Peyer's patch (tissue), 4 donors: Measurements from ENCODE around the gene CAMK1.

Source experiments
- POLR2A ChIP-seq, 2 donors: fragments of 450-650 bp; IDR thresholded peaks; one replicate each; pipeline ENCODE4 v1.5.1; 2017; ENCODE audit warnings: antibody characterized with exemption in 2 of 2, mild to moderate bottlenecking in 2 of 2, moderate library complexity in 2 of 2
- TF ChIP-seq, protein P1 (sequence below), 6 experiments: fragments of 450-650 bp in 4 of 6; fragments of 200-600 bp in 2 of 6; sonication (generic) in 1 of 6; IDR thresholded peaks; one replicate each; pipeline ENCODE4 v1.5.1; 2017 to 2019; ENCODE audit warnings: antibody characterized with exemption in 6 of 6, mild to moderate bottlenecking in 3 of 6, moderate library complexity in 1 of 6

DNA sequence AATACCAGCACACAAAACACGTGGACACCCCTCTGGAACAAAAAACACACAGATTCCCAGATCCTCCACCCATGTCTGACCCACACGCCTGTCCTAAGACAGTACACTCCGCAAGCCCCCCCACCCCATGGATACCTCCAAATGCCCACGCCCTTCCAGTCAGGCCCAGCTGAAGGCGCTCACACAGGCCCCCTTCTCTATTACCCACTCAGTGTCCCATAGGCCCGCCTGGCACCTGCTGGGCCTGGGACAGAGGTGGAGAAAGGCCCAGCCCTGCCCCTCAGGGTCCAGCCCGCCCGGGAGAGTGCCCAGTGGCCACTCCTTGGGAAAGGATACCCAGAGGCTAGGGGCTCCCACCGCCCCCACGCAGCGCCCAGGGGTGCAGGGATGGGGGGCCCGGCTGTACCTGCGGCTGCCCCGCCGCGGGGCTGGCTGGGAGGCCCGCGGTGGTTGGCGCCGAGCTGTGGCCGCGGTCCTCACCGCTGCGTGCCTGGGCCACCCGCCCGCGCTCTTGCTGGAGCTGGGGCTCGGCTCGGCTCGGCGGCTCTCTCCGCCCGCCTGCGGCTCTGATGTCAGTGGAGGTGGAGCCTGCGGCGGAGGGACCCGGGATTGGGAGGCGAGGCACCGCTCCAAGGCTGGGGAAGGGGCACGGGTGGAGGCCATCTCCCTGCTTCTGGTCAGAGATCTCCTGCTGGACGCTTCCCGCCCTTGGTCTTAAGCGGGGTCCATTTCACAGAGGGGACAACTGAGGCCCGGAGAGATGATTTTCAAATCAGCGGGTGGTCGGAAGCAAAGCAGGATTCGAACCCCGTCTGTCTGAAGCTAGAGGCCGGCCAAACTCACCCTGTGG lies at the start of gene CAMK1:
- peak; percentile 51 to 55 for TF ChIP-seq POLR2A (IDR thresholded peaks at IDR 0.05)
- TF ChIP-seq, protein P1, sequence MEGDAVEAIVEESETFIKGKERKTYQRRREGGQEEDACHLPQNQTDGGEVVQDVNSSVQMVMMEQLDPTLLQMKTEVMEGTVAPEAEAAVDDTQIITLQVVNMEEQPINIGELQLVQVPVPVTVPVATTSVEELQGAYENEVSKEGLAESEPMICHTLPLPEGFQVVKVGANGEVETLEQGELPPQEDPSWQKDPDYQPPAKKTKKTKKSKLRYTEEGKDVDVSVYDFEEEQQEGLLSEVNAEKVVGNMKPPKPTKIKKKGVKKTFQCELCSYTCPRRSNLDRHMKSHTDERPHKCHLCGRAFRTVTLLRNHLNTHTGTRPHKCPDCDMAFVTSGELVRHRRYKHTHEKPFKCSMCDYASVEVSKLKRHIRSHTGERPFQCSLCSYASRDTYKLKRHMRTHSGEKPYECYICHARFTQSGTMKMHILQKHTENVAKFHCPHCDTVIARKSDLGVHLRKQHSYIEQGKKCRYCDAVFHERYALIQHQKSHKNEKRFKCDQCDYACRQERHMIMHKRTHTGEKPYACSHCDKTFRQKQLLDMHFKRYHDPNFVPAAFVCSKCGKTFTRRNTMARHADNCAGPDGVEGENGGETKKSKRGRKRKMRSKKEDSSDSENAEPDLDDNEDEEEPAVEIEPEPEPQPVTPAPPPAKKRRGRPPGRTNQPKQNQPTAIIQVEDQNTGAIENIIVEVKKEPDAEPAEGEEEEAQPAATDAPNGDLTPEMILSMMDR (IDR thresholded peaks at IDR 0.05) = no peak
